SKM-1 treated with dmso at 0.1 percent for 144 hours (cell line): Measurements from ENCODE around the gene SLX9.

ENCODE experiments used
- DNase-seq: peaks from one replicate; lab custom pipeline; 2025; ENCODE audit not compliant: unreplicated experiment; lab: John Stamatoyannopoulos, UW

Gene SLX9

GRCh38 chr21:44939532-44940115, at the start of gene SLX9:
Gene SLX9, plus strand, starts transcription at chr21:44940029. Its CDS starts 29 bp downstream, at chr21:44940058.
- DNase-seq: peak; percentile 70

- DNase-seq: no peak
These were observed 49.4 kb upstream of the SLX9 start for GRCh38 chr21:44890338-44890931.

GRCh38 chr21:44890961-44891541, 48.8 kb upstream of the SLX9 start:
- no peak for DNase-seq

GRCh38 chr21:44891631-44892031, 48.2 kb upstream of the SLX9 start:
- DNase-seq: no peak

- DNase-seq: no peak
These were observed 47.7 kb upstream of the SLX9 start for GRCh38 chr21:44892095-44892494.

- DNase-seq: peak; percentile 49
These were observed 47.1 kb upstream of the SLX9 start for GRCh38 chr21:44892536-44893277.

GRCh38 chr21:44893278-44893556, 46.6 kb upstream of the SLX9 start:
- no peak for DNase-seq

GRCh38 chr21:44893948-44894656, 45.7 kb upstream of the SLX9 start:
- DNase-seq: no peak

GRCh38 chr21:44894687-44895302, 45.0 kb upstream of the SLX9 start:
- no peak for DNase-seq

- DNase-seq: no peak
These were observed 44.0 kb upstream of the SLX9 start for GRCh38 chr21:44895859-44896258.

- DNase-seq: no peak
These were observed 43.1 kb upstream of the SLX9 start for GRCh38 chr21:44896561-44897286.

- DNase-seq: no peak
These were observed 42.4 kb upstream of the SLX9 start for GRCh38 chr21:44897326-44898010.

GRCh38 chr21:44898011-44898488, 41.8 kb upstream of the SLX9 start:
- DNase-seq: no peak

- no peak for DNase-seq
These were observed 40.7 kb upstream of the SLX9 start for GRCh38 chr21:44898851-44899767.

- DNase-seq: no peak
These were observed 39.9 kb upstream of the SLX9 start for GRCh38 chr21:44899768-44900558.

GRCh38 chr21:44900559-44901251, 39.1 kb upstream of the SLX9 start:
- DNase-seq: no peak

GRCh38 chr21:44901391-44902074, 38.3 kb upstream of the SLX9 start:
- DNase-seq: no peak
